OCI-LY7 (cell line): Measurements from ENCODE around the gene DCLK1. TPM values are rescaled to one million over a fixed set of nuclear protein-coding genes. Genes with fewer than 3 reads are reported as not detected.

Source experiments
- BruUV-seq: library from RNA; stranded (reverse); fragments of 400-500 nt; replicated peaks from 2 replicates; lab custom pipeline; 2021; lab: Mats Ljungman, UMichigan
- CTCF ChIA-PET: fragments of 300-600 bp; sonication (Branson Sonifier 250); formaldehyde crosslinking; loops from one replicate; lab custom pipeline; 2022; ENCODE audit warnings: antibody characterized with exemption; ENCODE audit not compliant: unreplicated experiment; lab: Charles Lee
- POLR2A ChIA-PET: fragments of 300-600 bp; sonication (Branson Sonifier 250); formaldehyde crosslinking; loops from one replicate; lab custom pipeline; 2022; ENCODE audit warnings: antibody characterized with exemption; lab: Charles Lee
- DNase-seq: peaks from one replicate; pipeline ENCODE4 v3.0.0-alpha.2; 2015; ENCODE audit warnings: low spot score
- H2AFZ ChIP-seq: fragments of 200-600 bp; sonication (generic), shearing (Covaris generic); 2 replicates; pipeline ENCODE4 v1.6.1; 2014; ENCODE audit warnings: mild to moderate bottlenecking, antibody characterized with exemption, low read length, moderate library complexity
- H3K27ac ChIP-seq: fragments of 200-600 bp; sonication (generic); 2 replicates; pipeline ENCODE4 v1.5.1; 2014; ENCODE audit warnings: mixed run types, low read depth, mild to moderate bottlenecking, moderate library complexity, low read length, inconsistent platforms; ENCODE audit not compliant: poor library complexity, severe bottlenecking
- H3K36me3 ChIP-seq: fragments of 200-600 bp; sonication (generic); 2 replicates; pipeline ENCODE4 v1.6.1; 2014; ENCODE audit warnings: mild to moderate bottlenecking, antibody characterized with exemption, low read length, moderate library complexity, mixed read lengths; ENCODE audit not compliant: insufficient read depth
- H3K4me1 ChIP-seq: fragments of 200-600 bp; sonication (generic); 2 replicates; pipeline ENCODE4 v1.5.1; 2014; ENCODE audit warnings: mild to moderate bottlenecking, low read length; ENCODE audit not compliant: insufficient read depth, poor library complexity, severe bottlenecking
- H3K4me2 ChIP-seq: fragments of 200-600 bp; sonication (generic); 2 replicates; pipeline ENCODE4 v1.6.1; 2014; ENCODE audit warnings: mild to moderate bottlenecking, low read length
- H3K4me3 ChIP-seq: fragments of 200-600 bp; sonication (generic); 2 replicates; pipeline ENCODE4 v1.5.1; 2014; ENCODE audit warnings: mild to moderate bottlenecking, low read depth, low read length; ENCODE audit not compliant: poor library complexity, severe bottlenecking
- H3K79me2 ChIP-seq: fragments of 200-600 bp; sonication (generic); 2 replicates; pipeline ENCODE4 v1.6.1; 2016; ENCODE audit warnings: low read depth, mild to moderate bottlenecking, low read length, moderate library complexity, mixed read lengths; ENCODE audit not compliant: insufficient read depth
- H3K9me2 ChIP-seq: fragments of 200-600 bp; sonication (generic); 2 replicates; pipeline ENCODE4 v1.6.1; 2016; ENCODE audit warnings: mild to moderate bottlenecking, low read length, mixed read lengths; ENCODE audit not compliant: insufficient read depth
- H3K9me3 ChIP-seq: fragments of 200-600 bp; sonication (generic); 2 replicates; pipeline ENCODE4 v1.6.1; 2014; ENCODE audit warnings: mild to moderate bottlenecking, mixed run types, low read length, mixed read lengths
- H4K20me1 ChIP-seq: fragments of 200-600 bp; sonication (generic); 2 replicates; pipeline ENCODE4 v1.6.1; 2014; ENCODE audit warnings: mild to moderate bottlenecking, antibody characterized with exemption, low read length, moderate library complexity, mixed read lengths; ENCODE audit not compliant: insufficient read depth
- EZH2phosphoT487 ChIP-seq: fragments of 200-600 bp; sonication (generic); IDR thresholded peaks from 2 replicates; pipeline ENCODE4 v1.6.1; 2018; ENCODE audit warnings: low read depth, borderline replicate concordance, mild to moderate bottlenecking, mixed run types, antibody characterized with exemption, low read length, moderate library complexity, mixed read lengths
- intact Hi-C: fragments of 100-400 bp; cut with micrococcal nuclease; formaldehyde crosslinking; loops from one replicate; pipeline ENCODE4 v1.10.0; 2022; ENCODE audit not compliant: unreplicated experiment
- total RNA-seq, 2 experiments: library from RNA; depleted of rRNA in 1 of 2; stranded (reverse); fragments of >200 nt in 1 of 2; shearing (Covaris generic) in 1 of 2; gene quantifications; 2 replicates each; pipeline ENCODE4 v1.2.3, GENCODE V29; 2014 to 2022
- TF ChIP-seq, protein P1 (sequence below): fragments of 200-600 bp; sonication (generic); conservative IDR thresholded peaks from 2 replicates; pipeline ENCODE4 v1.5.1; 2014; ENCODE audit warnings: mild to moderate bottlenecking, antibody characterized with exemption, low read length, moderate library complexity, mixed read lengths

The DCLK1 gene
- total RNA-seq, 2 experiments from 2014 or later: not detected

DNA sequence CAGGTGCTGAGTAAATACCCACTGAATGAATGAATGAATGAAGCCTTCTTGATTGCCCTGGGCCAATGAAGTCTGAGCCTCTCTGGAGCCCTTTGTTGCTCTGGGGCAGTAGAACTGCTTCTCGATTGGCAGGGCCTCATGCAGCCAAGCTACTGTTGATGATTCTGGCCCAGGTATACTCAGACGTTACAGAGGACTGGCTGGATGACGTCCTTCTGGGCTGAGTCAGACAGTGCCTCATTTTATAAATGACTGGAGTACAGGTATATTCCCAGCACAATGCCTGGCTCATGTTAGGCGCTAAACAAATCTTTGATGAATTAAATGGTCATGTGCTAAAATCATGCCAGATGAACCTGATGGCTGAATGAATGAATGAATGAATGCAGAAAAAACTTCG, 410.9 kb downstream of the DCLK1 start:
- POLR2A ChIA-PET: no interaction called here
- intact Hi-C loops: loop anchor here (2.0 to 10.0 kb wide), 2 partner anchors 89 to 555 kb away; no protein-coding TSS in a partner anchor
- Histone ChIP-seq H3K4me3 (no peak overlapping the region), H2AFZ (no peak overlapping the region), H4K20me1 (no peaks in the 10 kb centered on the region), H3K27ac (no peak overlapping the region), H3K9me2 (no peaks in the 10 kb centered on the region), H3K79me2 (no peaks in the 10 kb centered on the region), H3K4me1 (no peaks in the 10 kb centered on the region), H3K36me3 (no peaks in the 10 kb centered on the region), H3K4me2 (no peak overlapping the region), H3K9me3 (no peaks in the 10 kb centered on the region)
- TF ChIP-seq, protein P1, sequence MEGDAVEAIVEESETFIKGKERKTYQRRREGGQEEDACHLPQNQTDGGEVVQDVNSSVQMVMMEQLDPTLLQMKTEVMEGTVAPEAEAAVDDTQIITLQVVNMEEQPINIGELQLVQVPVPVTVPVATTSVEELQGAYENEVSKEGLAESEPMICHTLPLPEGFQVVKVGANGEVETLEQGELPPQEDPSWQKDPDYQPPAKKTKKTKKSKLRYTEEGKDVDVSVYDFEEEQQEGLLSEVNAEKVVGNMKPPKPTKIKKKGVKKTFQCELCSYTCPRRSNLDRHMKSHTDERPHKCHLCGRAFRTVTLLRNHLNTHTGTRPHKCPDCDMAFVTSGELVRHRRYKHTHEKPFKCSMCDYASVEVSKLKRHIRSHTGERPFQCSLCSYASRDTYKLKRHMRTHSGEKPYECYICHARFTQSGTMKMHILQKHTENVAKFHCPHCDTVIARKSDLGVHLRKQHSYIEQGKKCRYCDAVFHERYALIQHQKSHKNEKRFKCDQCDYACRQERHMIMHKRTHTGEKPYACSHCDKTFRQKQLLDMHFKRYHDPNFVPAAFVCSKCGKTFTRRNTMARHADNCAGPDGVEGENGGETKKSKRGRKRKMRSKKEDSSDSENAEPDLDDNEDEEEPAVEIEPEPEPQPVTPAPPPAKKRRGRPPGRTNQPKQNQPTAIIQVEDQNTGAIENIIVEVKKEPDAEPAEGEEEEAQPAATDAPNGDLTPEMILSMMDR: no peak
- no peak for TF ChIP-seq EZH2phosphoT487
- BruUV-seq: no TSS peak
- CTCF ChIA-PET: no interaction called here
- no peak for DNase-seq

Other genes with a start within 250 kb of the DCLK1 start
- gene SOHLH2, start 83.2 kb upstream of the DCLK1 start, total RNA-seq (2014; rRNA removed; shearing (Covaris generic)): not detected in 2 replicates
- not detected in 2 replicates for gene SOHLH2, start 83.2 kb upstream of the DCLK1 start, total RNA-seq (2022)
- not detected in 2 replicates for gene CCDC169, start 166.4 kb upstream of the DCLK1 start, total RNA-seq (2014; rRNA removed; shearing (Covaris generic))
- gene CCDC169, start 166.4 kb upstream of the DCLK1 start, total RNA-seq (2022): not detected in 2 replicates
- not detected in 2 replicates for gene SPART, start 215.0 kb upstream of the DCLK1 start, total RNA-seq (2014; rRNA removed; shearing (Covaris generic))
- not detected in 2 replicates for gene SPART, start 215.0 kb upstream of the DCLK1 start, total RNA-seq (2022)